ENCODE results near the gene TP53I13. TPM values are rescaled to one million over a fixed set of nuclear protein-coding genes. Genes with fewer than 3 reads are reported as not detected.

Gene TP53I13
- total and polyA plus RNA-seq, 2 of the 13 experiments (the other 11 are each of a cell fraction or from before 2014, with no cell fraction given) = 16.9 to 25.7 TPM

DNA sequence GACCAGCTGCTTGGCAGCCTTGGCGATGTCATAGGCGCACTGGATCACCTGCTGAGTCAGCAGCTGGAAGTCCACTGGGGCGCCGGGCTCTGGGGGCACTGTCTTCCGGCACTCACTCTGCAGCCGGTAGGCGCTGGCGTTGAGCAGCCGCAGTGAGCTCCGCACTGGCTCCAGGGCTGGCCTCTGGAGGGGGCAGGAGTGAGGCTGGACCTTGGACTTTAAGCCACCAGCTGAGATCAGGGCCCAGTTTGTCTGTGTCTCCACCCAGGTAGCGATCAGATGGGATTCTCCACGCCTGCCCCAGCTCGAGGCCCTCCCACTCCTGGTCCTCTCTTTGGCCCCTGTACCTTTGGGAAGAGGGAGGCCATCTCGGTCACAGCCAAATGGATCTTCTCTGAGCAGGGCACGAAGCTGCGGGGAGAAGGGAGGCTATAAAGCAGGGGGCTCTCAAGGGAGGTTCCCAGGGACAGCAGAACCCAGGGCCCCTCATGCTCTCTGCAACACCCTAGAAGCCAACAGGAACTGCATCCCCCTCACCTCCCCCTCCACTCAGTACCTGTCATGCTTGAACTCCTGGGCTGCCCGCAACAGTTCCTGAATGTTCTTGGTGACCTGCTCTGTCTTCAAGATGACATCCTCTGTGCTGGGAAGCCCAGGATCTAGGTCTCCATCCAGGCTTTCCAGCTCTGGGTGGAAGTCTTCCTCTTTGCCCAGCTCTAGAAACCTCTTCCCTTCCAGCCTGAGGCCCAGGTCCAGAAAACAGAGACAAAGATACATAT, 6.4 kb downstream of the TP53I13 start (continued):
- TF ChIP-seq TEAD3 (CRISPR knock-in tag; optimal IDR thresholded peaks at IDR 0.05; ENCODE audit: borderline replicate concordance) (peak; percentile 61), ZNF24 (IDR thresholded peaks at IDR 0.05) (no peak), TAF15 (IDR thresholded peaks at IDR 0.05; ENCODE audit: low read depth, low read length, poor library complexity, severe bottlenecking) (no peak), ZNF124 (CRISPR knock-in tag; IDR thresholded peaks at IDR 0.05) (no peak), HMG20B (CRISPR knock-in tag; conservative IDR thresholded peaks at IDR 0.05) (0 out of 2 replicates have a peak, but pooled peaks have one; percentile 50), PCBP1 (IDR thresholded peaks at IDR 0.05; ENCODE audit: borderline replicate concordance, low read depth, low read length) (0 out of 2 replicates have a peak, but pooled peaks have one; percentile 84), PTBP1 (IDR thresholded peaks at IDR 0.05; ENCODE audit: low read depth, low read length, poor library complexity, severe bottlenecking) (no peak), SP5 (CRISPR knock-in tag; IDR thresholded peaks at IDR 0.05; ENCODE audit: borderline replicate concordance, low read depth) (peak; percentile 67), JDP2 (CRISPR knock-in tag; IDR thresholded peaks at IDR 0.05; ENCODE audit: borderline replicate concordance) (no peak), ZNF274 (CRISPR knock-in tag; IDR thresholded peaks at IDR 0.05) (no peak), JUND (CRISPR knock-in tag; IDR thresholded peaks at IDR 0.05) (0 out of 2 replicates have a peak, but pooled peaks have one; percentile 54), ZKSCAN1 (IDR thresholded peaks at IDR 0.05; ENCODE audit: low read length) (no peak), HOXA5 (CRISPR knock-in tag; IDR thresholded peaks at IDR 0.05) (peak; percentile 73), ZSCAN22 (CRISPR knock-in tag; IDR thresholded peaks at IDR 0.05) (no peak), EZH2 (conservative IDR thresholded peaks at IDR 0.05; ENCODE audit: low read depth, low read length) (no peak), PITX1 (CRISPR knock-in tag; IDR thresholded peaks at IDR 0.05) (peak; percentile 86), SIN3B (IDR thresholded peaks at IDR 0.05; ENCODE audit: low read length) (0 out of 2 replicates have a peak, but pooled peaks have one; percentile 29), POLR2A (IDR thresholded peaks at IDR 0.05; ENCODE audit: insufficient read depth in 1 of 2, low read depth in 2 of 2, low read length in 2 of 2) (0 out of 4 replicates have a peak, but pooled peaks of 1 of the 2 experiments have one; percentile 23), ZNF720 (CRISPR knock-in tag; IDR thresholded peaks at IDR 0.05) (no peak), ZNF7 (CRISPR knock-in tag; IDR thresholded peaks at IDR 0.05) (no peak)
- TF ChIP-seq, protein P1, sequence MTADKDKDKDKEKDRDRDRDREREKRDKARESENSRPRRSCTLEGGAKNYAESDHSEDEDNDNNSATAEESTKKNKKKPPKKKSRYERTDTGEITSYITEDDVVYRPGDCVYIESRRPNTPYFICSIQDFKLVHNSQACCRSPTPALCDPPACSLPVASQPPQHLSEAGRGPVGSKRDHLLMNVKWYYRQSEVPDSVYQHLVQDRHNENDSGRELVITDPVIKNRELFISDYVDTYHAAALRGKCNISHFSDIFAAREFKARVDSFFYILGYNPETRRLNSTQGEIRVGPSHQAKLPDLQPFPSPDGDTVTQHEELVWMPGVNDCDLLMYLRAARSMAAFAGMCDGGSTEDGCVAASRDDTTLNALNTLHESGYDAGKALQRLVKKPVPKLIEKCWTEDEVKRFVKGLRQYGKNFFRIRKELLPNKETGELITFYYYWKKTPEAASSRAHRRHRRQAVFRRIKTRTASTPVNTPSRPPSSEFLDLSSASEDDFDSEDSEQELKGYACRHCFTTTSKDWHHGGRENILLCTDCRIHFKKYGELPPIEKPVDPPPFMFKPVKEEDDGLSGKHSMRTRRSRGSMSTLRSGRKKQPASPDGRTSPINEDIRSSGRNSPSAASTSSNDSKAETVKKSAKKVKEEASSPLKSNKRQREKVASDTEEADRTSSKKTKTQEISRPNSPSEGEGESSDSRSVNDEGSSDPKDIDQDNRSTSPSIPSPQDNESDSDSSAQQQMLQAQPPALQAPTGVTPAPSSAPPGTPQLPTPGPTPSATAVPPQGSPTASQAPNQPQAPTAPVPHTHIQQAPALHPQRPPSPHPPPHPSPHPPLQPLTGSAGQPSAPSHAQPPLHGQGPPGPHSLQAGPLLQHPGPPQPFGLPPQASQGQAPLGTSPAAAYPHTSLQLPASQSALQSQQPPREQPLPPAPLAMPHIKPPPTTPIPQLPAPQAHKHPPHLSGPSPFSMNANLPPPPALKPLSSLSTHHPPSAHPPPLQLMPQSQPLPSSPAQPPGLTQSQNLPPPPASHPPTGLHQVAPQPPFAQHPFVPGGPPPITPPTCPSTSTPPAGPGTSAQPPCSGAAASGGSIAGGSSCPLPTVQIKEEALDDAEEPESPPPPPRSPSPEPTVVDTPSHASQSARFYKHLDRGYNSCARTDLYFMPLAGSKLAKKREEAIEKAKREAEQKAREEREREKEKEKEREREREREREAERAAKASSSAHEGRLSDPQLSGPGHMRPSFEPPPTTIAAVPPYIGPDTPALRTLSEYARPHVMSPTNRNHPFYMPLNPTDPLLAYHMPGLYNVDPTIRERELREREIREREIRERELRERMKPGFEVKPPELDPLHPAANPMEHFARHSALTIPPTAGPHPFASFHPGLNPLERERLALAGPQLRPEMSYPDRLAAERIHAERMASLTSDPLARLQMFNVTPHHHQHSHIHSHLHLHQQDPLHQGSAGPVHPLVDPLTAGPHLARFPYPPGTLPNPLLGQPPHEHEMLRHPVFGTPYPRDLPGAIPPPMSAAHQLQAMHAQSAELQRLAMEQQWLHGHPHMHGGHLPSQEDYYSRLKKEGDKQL (CRISPR knock-in tag; IDR thresholded peaks at IDR 0.05; ENCODE audit: low read depth) = 0 out of 2 replicates have a peak, but pooled peaks have one; percentile 33
- TF ChIP-seq, protein P2, sequence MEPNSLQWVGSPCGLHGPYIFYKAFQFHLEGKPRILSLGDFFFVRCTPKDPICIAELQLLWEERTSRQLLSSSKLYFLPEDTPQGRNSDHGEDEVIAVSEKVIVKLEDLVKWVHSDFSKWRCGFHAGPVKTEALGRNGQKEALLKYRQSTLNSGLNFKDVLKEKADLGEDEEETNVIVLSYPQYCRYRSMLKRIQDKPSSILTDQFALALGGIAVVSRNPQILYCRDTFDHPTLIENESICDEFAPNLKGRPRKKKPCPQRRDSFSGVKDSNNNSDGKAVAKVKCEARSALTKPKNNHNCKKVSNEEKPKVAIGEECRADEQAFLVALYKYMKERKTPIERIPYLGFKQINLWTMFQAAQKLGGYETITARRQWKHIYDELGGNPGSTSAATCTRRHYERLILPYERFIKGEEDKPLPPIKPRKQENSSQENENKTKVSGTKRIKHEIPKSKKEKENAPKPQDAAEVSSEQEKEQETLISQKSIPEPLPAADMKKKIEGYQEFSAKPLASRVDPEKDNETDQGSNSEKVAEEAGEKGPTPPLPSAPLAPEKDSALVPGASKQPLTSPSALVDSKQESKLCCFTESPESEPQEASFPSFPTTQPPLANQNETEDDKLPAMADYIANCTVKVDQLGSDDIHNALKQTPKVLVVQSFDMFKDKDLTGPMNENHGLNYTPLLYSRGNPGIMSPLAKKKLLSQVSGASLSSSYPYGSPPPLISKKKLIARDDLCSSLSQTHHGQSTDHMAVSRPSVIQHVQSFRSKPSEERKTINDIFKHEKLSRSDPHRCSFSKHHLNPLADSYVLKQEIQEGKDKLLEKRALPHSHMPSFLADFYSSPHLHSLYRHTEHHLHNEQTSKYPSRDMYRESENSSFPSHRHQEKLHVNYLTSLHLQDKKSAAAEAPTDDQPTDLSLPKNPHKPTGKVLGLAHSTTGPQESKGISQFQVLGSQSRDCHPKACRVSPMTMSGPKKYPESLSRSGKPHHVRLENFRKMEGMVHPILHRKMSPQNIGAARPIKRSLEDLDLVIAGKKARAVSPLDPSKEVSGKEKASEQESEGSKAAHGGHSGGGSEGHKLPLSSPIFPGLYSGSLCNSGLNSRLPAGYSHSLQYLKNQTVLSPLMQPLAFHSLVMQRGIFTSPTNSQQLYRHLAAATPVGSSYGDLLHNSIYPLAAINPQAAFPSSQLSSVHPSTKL (CRISPR knock-in tag; IDR thresholded peaks at IDR 0.05) = peak; percentile 77

Data from HepG2 (cell line).